Thoracic aorta (tissue), 2 donors: ENCODE results near the gene RIPOR2. TPM values are rescaled to one million over a fixed set of nuclear protein-coding genes. Genes with fewer than 3 reads are reported as not detected.
A peak's percentile ranks its signal among the peaks of the same experiment; 100 is the strongest.
"Not testable (repeated sequence)": the region's sequence is repeated elsewhere in the genome, so short reads cannot be mapped to it uniquely, and the experiment has no call there.

Experiments
- ATAC-seq: fragments of 150-250 bp; one replicate; pipeline ENCODE4 v1.8.0; 2017; ENCODE audit warnings: low read depth; ENCODE audit not compliant: insufficient number of reproducible peaks, low FRiP score
- DNase-seq: peaks from one replicate; pipeline ENCODE4 v3.0.0-alpha.2; 2020; ENCODE audit warnings: low spot score
- H3K27ac ChIP-seq, 2 donors: fragments of 200-600 bp; sonication (generic); 1 replicate in 1 of 2; 2 replicates in 1 of 2; pipeline ENCODE4 v1.5.1; 2016; ENCODE audit warnings: mild to moderate bottlenecking in 2 of 2, moderate library complexity in 2 of 2
- H3K27me3 ChIP-seq: fragments of 200-600 bp; sonication (generic); replicated peaks from 2 replicates; pipeline ENCODE4 v1.6.0; 2016; ENCODE audit warnings: mild to moderate bottlenecking; ENCODE audit not compliant: insufficient read depth
- H3K36me3 ChIP-seq: fragments of 200-600 bp; sonication (generic); one replicate; pipeline ENCODE4 v1.5.1; 2016
- H3K4me1 ChIP-seq, 2 donors: fragments of 200-600 bp; sonication (generic); 1 replicate in 1 of 2; 2 replicates in 1 of 2; pipeline versions ENCODE4 v1.5.1 to v1.6.0; 2016; ENCODE audit warnings: low read depth in 2 of 2, mild to moderate bottlenecking in 1 of 2; ENCODE audit not compliant: control insufficient read depth in 1 of 2
- H3K4me3 ChIP-seq: fragments of 200-600 bp; sonication (generic); 2 replicates; pipeline ENCODE4 v1.5.1; 2016; ENCODE audit warnings: mild to moderate bottlenecking
- H3K9me3 ChIP-seq: fragments of 200-600 bp; sonication (generic); 2 replicates; pipeline ENCODE4 v1.5.1; 2016
- total RNA-seq, 2 donors: library from RNA; depleted of rRNA; stranded (reverse); fragments of >200 nt; gene quantifications; one replicate each; pipeline versions ENCODE4 v1.1.0 to v1.2.3, GENCODE V29; 2016
- TF ChIP-seq, protein P1 (sequence below): fragments of 200-600 bp; sonication (generic); IDR thresholded peaks from one replicate; pipeline ENCODE4 v1.5.1; 2019; ENCODE audit warnings: antibody characterized with exemption

RIPOR2 gene
- total RNA-seq, 2 donors from 2014 or later: 6.0 to 9.9 TPM

DNA sequence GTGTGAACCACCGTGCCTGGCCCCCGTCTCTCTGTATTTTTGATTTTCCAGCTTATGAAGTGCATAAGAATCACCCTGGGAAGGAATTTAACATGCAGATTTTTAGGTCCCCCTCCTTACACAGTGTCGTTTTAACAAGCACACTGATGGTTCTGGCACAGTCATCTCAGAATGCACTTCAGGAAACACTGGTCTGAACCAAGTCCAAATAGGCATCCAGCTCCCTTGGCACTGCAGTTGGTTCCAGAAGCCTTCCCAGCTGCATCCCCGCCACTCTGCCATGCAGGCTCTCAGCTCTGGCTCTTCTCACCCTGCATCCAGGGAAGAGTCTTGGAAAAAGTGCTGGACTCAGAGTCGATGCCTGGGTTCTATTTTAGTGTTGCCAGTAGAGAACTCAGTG is 20.1 kb downstream of the RIPOR2 start:
- no peaks in the 10 kb centered on the region for H3K36me3 ChIP-seq
- TF ChIP-seq, protein P1, sequence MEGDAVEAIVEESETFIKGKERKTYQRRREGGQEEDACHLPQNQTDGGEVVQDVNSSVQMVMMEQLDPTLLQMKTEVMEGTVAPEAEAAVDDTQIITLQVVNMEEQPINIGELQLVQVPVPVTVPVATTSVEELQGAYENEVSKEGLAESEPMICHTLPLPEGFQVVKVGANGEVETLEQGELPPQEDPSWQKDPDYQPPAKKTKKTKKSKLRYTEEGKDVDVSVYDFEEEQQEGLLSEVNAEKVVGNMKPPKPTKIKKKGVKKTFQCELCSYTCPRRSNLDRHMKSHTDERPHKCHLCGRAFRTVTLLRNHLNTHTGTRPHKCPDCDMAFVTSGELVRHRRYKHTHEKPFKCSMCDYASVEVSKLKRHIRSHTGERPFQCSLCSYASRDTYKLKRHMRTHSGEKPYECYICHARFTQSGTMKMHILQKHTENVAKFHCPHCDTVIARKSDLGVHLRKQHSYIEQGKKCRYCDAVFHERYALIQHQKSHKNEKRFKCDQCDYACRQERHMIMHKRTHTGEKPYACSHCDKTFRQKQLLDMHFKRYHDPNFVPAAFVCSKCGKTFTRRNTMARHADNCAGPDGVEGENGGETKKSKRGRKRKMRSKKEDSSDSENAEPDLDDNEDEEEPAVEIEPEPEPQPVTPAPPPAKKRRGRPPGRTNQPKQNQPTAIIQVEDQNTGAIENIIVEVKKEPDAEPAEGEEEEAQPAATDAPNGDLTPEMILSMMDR: no peak
- no peak overlapping the region for H3K27ac ChIP-seq
- no peaks in the 10 kb centered on the region for H3K9me3 ChIP-seq
- ATAC-seq: no peak
- H3K4me3 ChIP-seq: no peak overlapping the region
- no peaks in the 10 kb centered on the region for H3K27me3 ChIP-seq
- H3K4me1 ChIP-seq: peaks cover 4 to 12% of the 10 kb centered on the region in 2 donors
- no peak for DNase-seq

- H3K27ac ChIP-seq, H3K36me3 ChIP-seq, H3K4me3 ChIP-seq, H3K9me3 ChIP-seq, ATAC-seq, H3K27me3 ChIP-seq, DNase-seq: not testable (repeated sequence)
- peaks cover 4 to 24% of the 10 kb centered on the region in 2 donors for H3K4me1 ChIP-seq
Measured at GRCh38 chr6:24914082-24914481, 21.7 kb downstream of the RIPOR2 start.

- H3K9me3 ChIP-seq: no peaks in the 10 kb centered on the region
- H3K27ac ChIP-seq: no peak overlapping the region
- DNase-seq (no peak), ATAC-seq (no peak)
- TF ChIP-seq, protein P1: no peak
- H3K27me3 ChIP-seq: no peaks in the 10 kb centered on the region
- H3K36me3 ChIP-seq: no peaks in the 10 kb centered on the region
- H3K4me1 ChIP-seq: peaks cover 4 to 29% of the 10 kb centered on the region in 2 donors
- peak overlapping the region; percentile 76 for H3K4me3 ChIP-seq
Measured at GRCh38 chr6:24911796-24912382, 23.9 kb downstream of the RIPOR2 start.

DNA sequence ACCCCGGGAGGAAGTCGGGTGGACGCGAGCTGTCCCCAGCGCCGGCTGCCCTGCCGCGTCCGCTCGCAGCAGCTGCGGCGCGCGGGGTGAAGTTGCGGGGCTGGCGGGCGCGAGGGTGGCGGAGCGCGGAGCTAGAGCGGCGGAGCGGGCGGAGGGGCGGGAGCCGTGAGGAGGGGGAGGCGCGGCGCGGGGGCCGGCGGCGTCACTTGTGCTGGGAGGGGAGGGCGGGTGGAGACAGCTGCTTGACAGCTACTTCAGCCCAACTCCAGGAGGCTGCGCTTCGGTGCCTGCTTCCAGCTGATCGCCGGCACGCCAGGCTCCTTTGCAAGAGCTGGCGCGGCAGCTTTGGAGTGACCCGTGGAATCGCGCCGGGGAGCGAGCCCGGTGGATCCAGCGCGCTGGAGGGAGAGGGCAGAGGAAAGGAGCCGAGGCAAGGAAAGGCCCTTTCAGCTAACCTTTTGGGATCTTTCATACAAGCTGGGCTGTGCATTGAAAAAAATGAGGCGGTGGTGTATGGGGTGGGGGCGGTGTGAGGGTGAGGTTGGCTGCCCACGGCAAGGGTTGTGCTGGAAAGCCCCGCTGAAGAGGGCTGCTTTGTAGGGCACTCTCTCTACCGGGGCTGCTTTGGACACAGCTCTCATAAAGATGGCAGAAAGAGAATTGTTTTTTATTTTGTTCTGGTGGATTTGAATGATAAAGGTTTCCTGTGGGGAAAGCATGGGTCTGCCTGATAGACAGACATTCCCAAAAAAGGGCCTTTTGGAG is 24.6 kb downstream of the RIPOR2 start:
- peaks cover 4 to 29% of the 10 kb centered on the region in 2 donors for H3K4me1 ChIP-seq
- H3K36me3 ChIP-seq: no peaks in the 10 kb centered on the region
- H3K9me3 ChIP-seq: no peaks in the 10 kb centered on the region
- no peak for DNase-seq
- ATAC-seq: peak; percentile 23
- H3K27me3 ChIP-seq: no peaks in the 10 kb centered on the region
- no peak overlapping the region for H3K27ac ChIP-seq
- H3K4me3 ChIP-seq: peak overlapping the region; percentile 76
- TF ChIP-seq, protein P1: no peak

DNA sequence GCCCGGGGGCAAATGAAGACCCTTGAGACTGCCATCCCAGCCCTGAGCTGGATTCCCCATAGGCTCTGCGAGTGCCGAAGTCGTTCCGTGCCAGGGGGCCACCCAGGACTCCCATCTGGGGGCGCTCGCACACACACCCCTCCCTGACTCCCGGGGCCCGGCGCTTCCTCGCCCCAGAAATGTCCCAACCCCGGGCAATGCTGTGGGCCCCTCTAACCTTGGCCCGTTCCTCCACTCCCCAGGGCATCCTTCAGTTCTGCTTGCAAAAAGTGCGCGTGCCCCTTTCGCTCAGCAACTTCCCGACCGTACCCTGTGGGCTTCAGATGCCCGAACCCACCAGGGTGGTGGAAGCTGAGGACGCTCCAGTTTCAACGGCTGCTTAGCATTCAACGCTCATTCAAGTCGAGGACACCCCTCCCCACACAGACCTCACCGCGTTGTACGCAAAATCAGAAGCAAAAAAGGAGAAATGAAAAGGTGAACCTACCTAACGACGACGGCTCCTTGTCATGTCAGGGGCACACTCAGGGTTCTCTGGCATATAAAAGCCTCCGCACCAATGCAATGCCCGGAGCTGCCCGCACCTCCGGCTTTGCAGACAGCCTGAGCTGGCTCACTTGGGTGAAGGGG is 25.3 kb downstream of the RIPOR2 start:
- H3K4me1 ChIP-seq: peaks cover 4 to 29% of the 10 kb centered on the region in 2 donors
- no peaks in the 10 kb centered on the region for H3K36me3 ChIP-seq
- TF ChIP-seq, protein P1: no peak
- H3K27me3 ChIP-seq: no peaks in the 10 kb centered on the region
- ATAC-seq: no peak
- peak overlapping the region in 1 of 2 donors; percentile 4 for H3K27ac ChIP-seq
- H3K9me3 ChIP-seq: no peaks in the 10 kb centered on the region
- no peak for DNase-seq
- peak overlapping the region; percentile 76 for H3K4me3 ChIP-seq
